ENCODE measurements around the gene MYRIP. TPM values are rescaled to one million over a fixed set of nuclear protein-coding genes. Genes with fewer than 3 reads are reported as not detected.

Gene MYRIP
- total RNA-seq, 1 donor from 2014 or later: 0.54 TPM

DNA sequence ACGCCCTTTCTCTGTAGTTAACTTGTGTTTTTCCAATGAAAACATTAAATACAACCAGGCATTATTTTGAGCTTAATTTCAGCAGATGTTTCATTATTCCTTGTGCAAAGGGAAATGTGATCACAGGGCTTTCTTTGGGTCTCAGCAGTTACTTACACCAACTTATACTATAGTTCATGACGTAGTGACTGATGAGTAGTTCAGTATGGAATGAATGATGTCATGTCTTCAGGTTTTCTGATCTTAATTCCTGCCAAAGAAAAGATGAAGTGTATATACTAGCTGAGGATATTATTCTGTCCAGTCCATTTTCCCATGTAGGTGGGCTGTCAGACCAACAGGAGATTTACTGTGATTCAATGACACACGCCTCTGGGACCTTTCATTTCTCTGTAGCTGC is 61.3 kb downstream of the MYRIP start:
- H3K27ac Mint-ChIP-seq (ENCODE audit: unreplicated experiment): no peak overlapping the region
- H3K4me3 Mint-ChIP-seq: no peak overlapping the region
- no peaks in the 10 kb centered on the region for H3K36me3 Mint-ChIP-seq (ENCODE audit: low read depth)
- TF ChIP-seq, protein P1, sequence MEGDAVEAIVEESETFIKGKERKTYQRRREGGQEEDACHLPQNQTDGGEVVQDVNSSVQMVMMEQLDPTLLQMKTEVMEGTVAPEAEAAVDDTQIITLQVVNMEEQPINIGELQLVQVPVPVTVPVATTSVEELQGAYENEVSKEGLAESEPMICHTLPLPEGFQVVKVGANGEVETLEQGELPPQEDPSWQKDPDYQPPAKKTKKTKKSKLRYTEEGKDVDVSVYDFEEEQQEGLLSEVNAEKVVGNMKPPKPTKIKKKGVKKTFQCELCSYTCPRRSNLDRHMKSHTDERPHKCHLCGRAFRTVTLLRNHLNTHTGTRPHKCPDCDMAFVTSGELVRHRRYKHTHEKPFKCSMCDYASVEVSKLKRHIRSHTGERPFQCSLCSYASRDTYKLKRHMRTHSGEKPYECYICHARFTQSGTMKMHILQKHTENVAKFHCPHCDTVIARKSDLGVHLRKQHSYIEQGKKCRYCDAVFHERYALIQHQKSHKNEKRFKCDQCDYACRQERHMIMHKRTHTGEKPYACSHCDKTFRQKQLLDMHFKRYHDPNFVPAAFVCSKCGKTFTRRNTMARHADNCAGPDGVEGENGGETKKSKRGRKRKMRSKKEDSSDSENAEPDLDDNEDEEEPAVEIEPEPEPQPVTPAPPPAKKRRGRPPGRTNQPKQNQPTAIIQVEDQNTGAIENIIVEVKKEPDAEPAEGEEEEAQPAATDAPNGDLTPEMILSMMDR (conservative IDR thresholded peaks at IDR 0.05): no peak
- H3K27me3 Mint-ChIP-seq (ENCODE audit: low read depth): no peaks in the 10 kb centered on the region
- H3K4me1 Mint-ChIP-seq: no peaks in the 10 kb centered on the region
- no peak for DNase-seq (ENCODE audit: low read depth, low spot score)
- H3K9me3 Mint-ChIP-seq: no peaks in the 10 kb centered on the region

DNA sequence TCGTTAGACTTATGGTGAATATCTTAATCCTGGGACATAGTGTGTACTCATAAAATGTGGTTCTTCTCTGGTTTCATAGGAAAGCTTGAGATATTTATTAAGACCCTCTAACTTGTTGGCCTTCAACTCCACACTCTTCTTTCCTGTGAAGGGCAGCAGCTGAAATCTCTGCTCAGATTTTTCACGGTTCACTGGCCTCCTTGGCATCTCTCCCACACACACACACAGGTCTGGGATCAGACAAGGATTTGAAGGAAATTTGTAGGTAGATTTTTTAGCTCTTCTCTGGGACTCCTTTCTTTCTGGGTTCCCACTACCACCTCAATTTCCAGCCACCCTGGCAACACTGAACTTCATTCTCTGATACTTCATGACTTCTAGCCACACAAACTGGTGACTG is 70.2 kb downstream of the MYRIP start:
- TF ChIP-seq, protein P1 (conservative IDR thresholded peaks at IDR 0.05): no peak
- Mint-ChIP-seq H3K4me1 (no peaks in the 10 kb centered on the region), H3K4me3 (no peak overlapping the region), H3K9me3 (no peaks in the 10 kb centered on the region), H3K27ac (ENCODE audit: unreplicated experiment) (no peak overlapping the region), H3K27me3 (ENCODE audit: low read depth) (no peaks in the 10 kb centered on the region), H3K36me3 (ENCODE audit: low read depth) (no peaks in the 10 kb centered on the region)
- DNase-seq (ENCODE audit: low read depth, low spot score): no peak

DNA sequence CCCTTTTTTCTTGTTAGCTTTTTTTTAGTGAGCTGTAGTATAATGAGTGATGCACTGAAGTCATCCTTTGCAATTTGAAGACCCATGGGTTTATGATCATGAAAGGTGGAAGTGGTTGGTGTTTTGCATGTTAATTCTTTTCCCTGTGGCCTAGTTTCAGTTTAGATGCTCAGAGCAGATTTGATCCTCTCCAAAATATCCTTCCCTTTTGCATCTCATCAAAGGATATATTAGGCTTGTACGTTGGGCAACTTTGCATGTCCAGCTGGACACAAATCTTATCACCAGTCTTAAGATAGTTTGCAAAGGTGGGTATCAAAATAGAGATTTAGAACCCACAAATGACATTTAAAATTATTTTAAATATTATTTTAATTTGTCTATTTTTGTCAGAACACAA is 72.7 kb downstream of the MYRIP start:
- Mint-ChIP-seq H3K27ac (ENCODE audit: unreplicated experiment) (no peak overlapping the region), H3K9me3 (no peaks in the 10 kb centered on the region), H3K27me3 (ENCODE audit: low read depth) (no peaks in the 10 kb centered on the region), H3K4me1 (no peaks in the 10 kb centered on the region), H3K36me3 (ENCODE audit: low read depth) (no peaks in the 10 kb centered on the region), H3K4me3 (no peak overlapping the region)
- no peak for DNase-seq (ENCODE audit: low read depth, low spot score)
- TF ChIP-seq, protein P1 (conservative IDR thresholded peaks at IDR 0.05): no peak

DNA sequence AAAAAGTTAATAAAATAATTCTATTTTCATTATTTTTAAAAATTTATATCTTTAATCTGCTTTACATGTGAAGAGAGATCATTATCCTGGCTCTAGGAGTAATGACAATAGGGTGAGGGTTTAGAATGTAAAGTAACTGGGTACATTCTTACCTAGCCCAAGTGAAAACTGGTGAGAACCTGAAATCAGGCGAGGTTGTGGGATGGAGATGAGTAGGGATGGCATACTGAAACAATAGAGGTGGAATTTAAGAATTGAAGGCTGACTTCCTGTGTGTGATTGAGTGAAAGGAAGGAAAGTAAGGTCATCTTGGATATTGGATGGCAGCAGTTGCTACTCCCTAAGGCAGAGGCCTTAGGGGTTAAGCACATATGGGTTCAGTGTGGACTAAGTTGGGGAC is 82.7 kb downstream of the MYRIP start:
- no peak for DNase-seq (ENCODE audit: low read depth, low spot score)
- Mint-ChIP-seq H3K4me1 (no peaks in the 10 kb centered on the region), H3K27ac (ENCODE audit: unreplicated experiment) (no peak overlapping the region), H3K27me3 (ENCODE audit: low read depth) (no peaks in the 10 kb centered on the region), H3K9me3 (no peaks in the 10 kb centered on the region), H3K36me3 (ENCODE audit: low read depth) (no peaks in the 10 kb centered on the region), H3K4me3 (no peak overlapping the region)
- TF ChIP-seq, protein P1 (conservative IDR thresholded peaks at IDR 0.05): no peak

DNA sequence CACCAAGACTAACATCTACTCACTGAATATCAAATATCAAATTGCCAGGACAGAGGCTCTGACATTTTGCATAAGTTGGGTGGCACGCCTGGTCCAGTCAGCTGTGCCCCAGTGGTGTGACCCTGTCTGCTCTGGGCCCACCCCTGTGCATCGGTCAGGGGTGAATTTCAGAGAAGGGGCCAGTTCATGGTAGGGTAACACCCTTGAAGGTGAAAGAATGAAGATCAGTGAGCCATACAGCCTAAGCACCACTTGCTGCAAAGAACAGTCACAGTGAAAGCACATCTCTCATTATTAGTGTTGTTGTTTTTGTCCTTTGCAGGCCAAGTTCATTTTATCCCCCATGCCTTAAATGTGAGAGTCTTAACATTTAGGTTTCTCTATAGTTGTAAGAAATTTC is 86.8 kb downstream of the MYRIP start:
- TF ChIP-seq, protein P1 (conservative IDR thresholded peaks at IDR 0.05): no peak
- Mint-ChIP-seq H3K27ac (ENCODE audit: unreplicated experiment) (no peak overlapping the region), H3K9me3 (no peaks in the 10 kb centered on the region), H3K36me3 (ENCODE audit: low read depth) (no peaks in the 10 kb centered on the region), H3K4me1 (no peaks in the 10 kb centered on the region), H3K4me3 (no peak overlapping the region), H3K27me3 (ENCODE audit: low read depth) (no peaks in the 10 kb centered on the region)
- DNase-seq (ENCODE audit: low read depth, low spot score): no peak
